ENCODE measurements around the gene SMC1B.
"Not testable (repeated sequence)": the region's sequence is repeated elsewhere in the genome, so short reads cannot be mapped to it uniquely, and the experiment has no call there.

SMC1B gene

DNA sequence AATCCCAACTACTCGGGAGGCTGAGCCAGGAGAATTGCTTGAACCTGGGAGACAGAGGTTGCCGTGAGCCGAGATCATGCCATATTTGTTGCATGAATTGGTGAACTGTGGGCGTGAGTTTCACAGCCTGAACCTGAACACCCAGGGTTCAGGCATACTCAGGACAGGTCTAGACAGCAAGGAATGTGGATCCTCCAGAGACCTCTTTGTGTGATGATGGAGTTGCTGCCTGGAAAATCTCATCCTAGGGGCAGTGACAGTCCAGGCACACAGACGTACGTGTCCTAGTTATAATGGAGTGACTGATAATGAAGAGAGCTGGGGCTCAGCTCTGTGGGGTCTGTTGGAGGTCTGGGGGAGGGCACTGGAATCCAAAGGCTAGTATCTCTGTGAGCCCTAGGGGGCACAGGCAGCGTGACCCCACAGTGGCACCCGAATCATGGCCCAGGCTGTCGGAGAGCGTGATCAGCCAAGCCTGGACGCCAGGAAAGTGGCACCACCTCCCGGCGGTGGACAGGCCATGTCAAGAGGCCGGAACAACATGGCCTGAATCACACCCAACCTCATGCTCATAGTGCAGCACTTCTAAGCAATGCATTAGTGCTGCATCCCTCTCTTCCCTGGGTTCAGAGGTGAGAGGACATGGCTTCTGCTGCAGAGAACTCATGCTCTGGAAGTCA, 31.8 kb upstream of the SMC1B start:
- no peak for DNase-seq (ENCODE audit: low read depth)

- DNase-seq (ENCODE audit: low read depth), result no peak
Measured at GRCh38 chr22:45444168-45444567, 30.8 kb upstream of the SMC1B start.

GRCh38 chr22:45442116-45442515, 28.7 kb upstream of the SMC1B start:
- DNase-seq (ENCODE audit: low read depth), result no peak

DNA sequence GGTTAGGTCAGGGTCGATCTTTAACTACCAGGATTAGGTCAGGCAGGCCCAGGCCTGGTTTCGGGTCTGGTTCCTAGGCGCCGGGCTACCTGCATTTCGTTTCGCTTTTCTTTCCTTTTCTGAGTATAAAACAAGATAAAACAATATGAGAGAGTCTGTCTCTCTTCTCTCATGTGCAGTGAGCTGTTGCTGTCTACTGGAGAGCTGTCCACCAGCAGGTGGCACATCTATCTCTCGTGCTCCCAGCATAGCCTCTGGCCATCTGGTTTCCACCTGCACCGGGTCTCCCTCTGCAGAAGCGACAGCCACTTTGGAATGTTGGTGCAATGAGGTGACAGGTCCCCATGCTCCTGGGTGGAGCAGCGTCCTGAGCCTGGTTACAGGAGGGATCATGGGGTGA, 27.7 kb upstream of the SMC1B start:
- no peak for DNase-seq (ENCODE audit: low read depth)

GRCh38 chr22:45440688-45441087, 27.3 kb upstream of the SMC1B start:
- not testable (repeated sequence) for DNase-seq (ENCODE audit: low read depth)

DNA sequence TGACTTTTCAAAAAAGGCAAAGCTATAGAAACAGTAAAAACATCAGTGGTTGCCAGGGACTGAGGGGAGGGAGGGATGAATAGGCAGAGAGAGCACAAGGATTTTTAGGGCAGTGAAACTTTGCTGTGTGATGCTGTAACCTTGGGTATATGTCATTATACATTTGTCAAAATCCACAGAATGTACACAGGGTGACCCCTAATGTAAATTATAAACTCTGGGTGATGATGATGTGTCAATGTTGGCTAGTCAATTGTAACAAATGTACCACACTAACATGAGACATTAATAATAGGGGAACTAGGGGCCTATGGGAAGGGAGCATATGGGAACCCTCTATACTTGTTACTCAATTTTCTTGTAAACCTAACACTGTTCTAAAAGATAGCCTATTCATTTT, 24.9 kb upstream of the SMC1B start:
- DNase-seq (ENCODE audit: low read depth), result no peak

DNA sequence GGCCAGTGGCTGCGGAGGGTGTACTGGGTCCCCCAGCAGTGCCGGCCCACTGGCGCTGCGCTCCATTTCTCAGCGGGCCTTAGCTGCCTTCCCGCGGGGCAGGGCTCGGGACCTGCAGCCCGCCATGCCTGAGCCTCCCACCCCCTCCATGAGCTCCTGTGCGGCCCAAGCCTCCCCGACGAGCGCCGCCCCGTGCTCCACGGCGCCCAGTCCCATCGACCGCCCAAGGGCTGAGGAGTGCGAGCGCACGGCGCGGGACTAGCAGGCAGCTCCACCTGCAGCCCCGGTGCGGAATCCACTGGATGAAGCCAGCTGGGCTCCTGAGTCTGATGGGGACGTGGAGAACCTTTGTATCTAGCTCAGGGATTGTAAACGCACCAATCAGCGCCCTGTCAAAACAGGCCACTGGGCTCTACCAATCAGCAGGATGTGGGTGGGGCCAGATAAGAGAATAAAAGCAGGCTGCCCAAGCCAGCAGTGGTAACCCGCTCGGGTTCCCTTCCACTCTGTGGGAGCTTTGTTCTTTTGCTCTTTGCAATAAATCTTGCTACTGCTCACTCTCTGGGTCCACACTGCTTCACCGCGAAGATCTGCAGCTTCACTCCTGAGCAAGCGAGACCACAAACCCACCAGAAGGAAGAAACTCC, 23.6 kb upstream of the SMC1B start:
- not testable (repeated sequence) for DNase-seq (ENCODE audit: low read depth)

DNA sequence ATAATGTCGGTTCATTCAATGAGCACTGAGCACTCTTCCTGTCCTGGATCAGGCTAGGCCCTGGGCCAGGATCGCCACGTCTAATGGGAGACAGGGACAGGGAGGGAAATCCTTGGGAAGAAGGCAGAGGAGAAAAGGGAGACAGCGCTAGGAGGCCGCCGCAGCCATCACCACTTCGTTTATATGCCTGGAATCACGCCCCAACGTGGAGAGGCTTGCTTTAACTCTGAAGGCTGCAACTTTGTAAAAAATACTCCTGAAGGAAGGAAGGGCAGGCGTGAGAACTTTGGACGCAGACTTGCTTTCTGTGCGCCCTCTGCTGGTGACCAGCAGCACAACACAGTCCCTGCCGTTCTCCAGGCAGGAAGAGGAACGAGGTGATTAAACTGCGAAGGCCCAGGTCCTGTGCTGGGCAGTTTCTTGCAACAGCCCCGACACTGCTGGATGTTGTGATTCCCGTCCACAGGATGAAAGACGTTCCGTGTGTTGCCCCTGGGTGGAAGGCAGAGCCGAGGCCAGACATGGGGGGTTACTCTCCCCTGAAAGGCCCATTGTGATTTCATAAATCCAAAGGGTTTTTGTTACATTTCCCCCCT, 22.2 kb upstream of the SMC1B start:
- DNase-seq (ENCODE audit: low read depth), result peak; percentile 48

- no peak for DNase-seq (ENCODE audit: low read depth)
Measured at GRCh38 chr22:45434981-45435380, 21.6 kb upstream of the SMC1B start.

DNA sequence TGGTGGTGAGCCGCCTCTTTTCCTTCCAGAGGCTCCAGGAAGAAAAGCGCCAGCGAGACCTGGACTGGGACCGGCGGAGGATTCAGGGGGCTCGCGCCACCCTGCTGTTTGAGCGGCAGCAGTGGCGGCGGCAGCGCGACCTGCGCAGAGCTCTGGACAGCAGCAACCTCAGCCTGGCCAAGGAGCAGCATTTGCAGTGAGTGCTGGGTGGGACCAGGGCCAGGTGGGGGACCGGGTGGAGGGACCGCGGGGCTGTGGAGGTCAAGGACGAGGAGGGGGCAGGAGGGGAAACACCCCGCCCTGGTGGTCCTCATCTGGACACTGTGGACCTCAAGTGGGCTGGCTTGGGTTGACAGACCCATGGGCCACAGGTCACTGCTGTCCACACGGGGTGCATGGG, 17.5 kb upstream of the SMC1B start:
- no peak for DNase-seq (ENCODE audit: low read depth)

DNA sequence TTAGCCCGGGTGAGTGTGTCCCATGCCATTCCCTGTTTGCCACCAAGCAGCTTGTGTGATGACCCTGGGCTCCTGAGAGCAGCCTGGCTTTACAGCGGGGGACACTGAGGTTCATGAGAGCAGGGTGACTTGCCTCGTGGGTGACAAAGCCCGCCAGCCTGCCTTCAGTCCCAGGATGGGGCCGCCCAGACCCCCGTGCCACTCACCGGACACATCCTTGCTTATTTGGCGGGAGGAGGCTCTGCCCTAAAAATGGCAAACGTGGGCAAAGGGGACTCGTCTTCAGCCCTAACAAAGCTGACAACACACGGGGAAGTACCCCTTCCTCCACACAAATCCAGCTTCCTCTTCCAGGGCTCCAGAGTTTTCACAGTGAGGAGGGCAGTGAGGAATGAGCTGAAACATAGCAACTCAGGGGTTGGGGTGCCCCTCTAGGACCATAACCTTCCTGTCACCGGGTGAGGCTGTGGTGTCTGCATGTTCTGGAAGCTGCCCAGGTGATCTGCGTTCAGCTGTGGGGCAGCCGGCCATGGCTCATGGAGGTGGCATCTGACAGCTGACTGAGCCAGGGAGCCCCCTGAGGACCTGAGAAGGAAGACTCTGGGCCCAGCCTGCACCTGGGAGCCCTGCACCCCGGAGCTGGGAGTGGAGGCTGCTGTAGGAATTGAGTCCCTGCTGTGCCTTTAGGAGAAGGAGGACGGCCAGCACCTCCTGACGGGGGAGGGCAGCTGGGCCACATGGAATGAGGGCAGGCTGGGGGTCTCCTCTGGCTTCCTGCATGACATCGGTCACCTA, 16.8 kb upstream of the SMC1B start:
- DNase-seq (ENCODE audit: low read depth), result no peak

- no peak for DNase-seq (ENCODE audit: low read depth)
Measured at GRCh38 chr22:45429424-45429823, 16.0 kb upstream of the SMC1B start.

DNA sequence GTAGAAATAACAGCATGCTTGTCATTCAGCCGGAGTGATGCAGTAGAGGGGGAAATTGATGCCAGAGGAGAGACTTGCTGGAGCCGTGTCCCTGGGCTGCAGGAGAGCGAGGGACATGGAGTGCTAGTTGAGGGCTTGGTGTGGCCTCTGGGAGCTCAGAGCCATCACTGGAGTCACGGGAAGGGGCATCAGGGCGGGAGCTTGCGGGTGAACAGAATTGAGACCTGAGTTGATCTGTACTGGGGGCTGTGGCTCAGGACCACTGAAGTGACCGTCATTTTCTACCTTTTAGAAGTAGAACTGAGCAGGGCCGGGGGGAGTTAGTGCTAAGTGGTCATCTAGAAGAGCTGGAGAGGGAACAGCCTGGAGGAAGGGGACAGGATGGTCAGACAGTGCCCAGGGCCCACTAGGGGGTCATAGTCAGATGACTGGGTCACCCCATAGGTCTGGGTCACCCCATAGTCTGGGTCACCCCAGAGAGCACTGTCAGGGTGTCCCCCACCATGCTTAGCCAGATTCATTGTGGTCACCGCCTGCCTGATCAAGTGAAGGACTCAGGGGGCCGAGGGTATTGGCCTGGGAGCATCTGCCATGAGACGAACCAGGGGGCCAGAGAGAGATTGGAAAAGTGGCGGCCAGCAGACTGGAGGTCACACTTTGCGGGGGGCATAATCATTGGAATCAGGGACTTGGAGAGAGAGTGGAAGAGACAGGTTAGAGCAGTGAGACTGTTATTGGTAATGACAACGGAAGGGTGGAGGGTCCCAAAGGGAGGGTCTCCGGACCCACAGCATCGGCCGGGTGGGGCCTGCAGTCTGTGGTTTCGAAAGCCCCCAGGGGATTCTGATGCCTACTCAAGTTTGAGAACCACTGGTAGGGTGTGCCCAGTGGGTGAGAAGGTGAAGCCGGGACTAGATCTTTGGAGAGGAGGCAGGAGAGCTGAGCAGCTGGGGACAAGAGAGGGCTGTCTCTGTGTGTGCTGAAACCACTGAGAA, 15.3 kb upstream of the SMC1B start:
- no peak for DNase-seq (ENCODE audit: low read depth)

DNA sequence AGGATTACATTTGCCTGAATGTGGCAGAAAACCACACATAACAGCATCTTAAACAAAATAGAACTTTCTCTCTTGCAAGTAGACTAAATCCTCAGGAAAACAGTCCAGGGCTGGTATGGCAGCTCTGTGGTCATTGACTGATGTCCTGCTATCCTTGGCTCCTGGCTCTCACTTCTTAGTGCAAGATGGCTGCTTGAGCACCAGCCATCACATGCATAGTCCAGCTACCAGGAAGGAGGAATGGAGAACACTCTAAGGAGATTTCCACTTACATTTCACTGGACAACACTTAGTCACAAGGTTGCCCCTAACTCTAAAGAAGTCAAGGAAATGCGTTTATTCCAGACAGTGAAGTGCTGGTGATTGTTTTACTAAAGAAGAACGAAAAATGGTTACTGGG, 13.7 kb upstream of the SMC1B start:
- DNase-seq (ENCODE audit: low read depth), result no peak

DNA sequence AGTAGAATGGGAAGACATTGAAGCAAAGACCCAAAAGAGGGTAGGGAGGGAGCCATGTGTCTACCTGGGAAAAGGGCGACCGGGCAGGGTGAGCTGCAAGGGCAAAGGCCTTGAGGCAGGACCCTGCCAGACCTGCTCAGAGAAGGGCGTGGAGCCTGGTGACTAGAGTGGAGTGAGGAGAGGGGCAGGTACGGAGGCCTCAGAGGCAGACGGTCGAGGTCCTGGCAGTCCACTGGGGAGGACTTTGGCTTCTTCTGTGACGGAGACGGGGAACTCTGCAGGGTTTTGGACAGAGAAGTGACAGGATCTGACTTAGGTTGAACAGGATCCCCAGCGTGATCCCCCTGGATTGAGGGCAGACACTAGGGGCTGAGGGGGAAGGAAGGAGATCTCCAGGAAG, 13.0 kb upstream of the SMC1B start:
- no peak for DNase-seq (ENCODE audit: low read depth)

- DNase-seq (ENCODE audit: low read depth), result no peak
Measured at GRCh38 chr22:45425531-45426265, 12.3 kb upstream of the SMC1B start.

DNA sequence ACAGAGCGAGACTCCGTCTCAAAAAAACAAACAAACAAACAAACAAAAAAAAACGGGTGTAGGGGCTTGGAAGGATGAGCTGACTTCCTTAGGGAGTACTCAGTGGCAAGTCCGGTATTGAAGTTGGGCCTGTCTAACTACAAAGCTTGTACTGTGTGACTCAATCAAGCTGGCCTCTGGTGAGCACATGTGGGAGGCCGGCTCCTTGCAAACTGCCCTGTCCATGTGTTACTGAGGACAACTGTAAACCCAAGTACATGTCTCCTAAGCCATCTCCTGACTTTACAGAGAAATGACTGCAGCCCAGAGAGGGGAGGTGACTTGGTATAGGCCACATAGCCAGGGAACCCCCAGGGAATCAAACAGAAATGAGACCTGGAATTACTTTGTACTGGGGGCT, 11.7 kb upstream of the SMC1B start:
- no peak for DNase-seq (ENCODE audit: low read depth)

DNA sequence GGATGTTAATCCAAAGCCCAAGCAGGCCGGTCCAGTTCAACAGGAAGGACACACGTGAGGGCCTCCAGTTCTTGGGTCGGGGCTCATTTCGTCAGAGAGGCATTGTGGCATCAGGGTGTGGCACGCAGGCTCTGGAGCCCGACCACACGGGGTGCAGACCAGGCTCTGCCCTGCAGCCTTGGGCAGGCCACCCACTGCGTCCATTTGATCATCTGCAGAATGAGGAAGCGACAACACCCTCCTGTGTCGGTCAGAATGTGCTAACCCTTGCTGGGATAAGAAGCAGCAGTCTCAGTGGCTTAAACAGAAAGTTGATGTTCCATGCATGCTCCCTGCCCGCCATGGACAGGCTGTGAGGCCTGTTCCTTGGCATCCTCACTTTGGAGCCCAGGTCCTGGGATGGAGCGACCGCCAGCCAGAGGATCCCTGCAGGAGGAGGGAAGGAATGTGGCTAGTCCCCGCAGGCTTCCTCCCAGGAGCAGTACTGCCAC, 10.9 kb upstream of the SMC1B start:
- no peak for DNase-seq (ENCODE audit: low read depth)

DNA sequence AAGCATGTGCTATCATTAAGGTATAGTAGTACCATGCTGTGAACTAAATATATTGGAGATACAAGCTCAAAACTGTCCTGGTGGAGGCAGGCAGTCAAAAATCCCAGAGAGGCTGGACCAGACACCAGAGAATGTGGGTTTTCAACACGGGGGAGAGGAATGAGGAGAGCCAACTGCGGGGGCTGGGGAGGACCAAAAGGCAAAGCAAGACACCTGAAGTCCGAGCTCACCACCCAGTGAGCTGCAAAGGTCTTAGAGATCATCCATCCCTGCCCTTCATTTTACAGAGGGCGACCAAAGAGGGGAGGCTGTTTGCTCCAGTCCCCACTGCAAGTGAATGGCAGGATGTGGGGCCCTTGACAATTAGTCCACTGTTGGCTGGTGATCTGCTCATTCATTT, 10.1 kb upstream of the SMC1B start:
- no peak for DNase-seq (ENCODE audit: low read depth)

GRCh38 chr22:45422237-45422983, 9.0 kb upstream of the SMC1B start:
- DNase-seq (ENCODE audit: low read depth), result no peak

Data from GM04503 (cell line).